Liver (tissue), 3 donors: ENCODE measurements around the gene TIAM2.

Experiments
- GABPA ChIP-seq, 2 donors: IDR thresholded peaks in 1 of 2; conservative IDR thresholded peaks in 1 of 2; 2 replicates each; pipeline ENCODE4 v1.6.1; 2016; ENCODE audit warnings: antibody characterized with exemption in 2 of 2, mild to moderate bottlenecking in 1 of 2, moderate library complexity in 1 of 2
- HNF4A ChIP-seq, 2 donors: conservative IDR thresholded peaks; 2 replicates each; pipeline ENCODE4 v1.6.1; 2016; ENCODE audit warnings: antibody characterized with exemption in 2 of 2, mild to moderate bottlenecking in 2 of 2
- JUND ChIP-seq, 2 donors: IDR thresholded peaks; 2 replicates each; pipeline ENCODE4 v1.6.1; 2016; ENCODE audit warnings: antibody characterized with exemption in 2 of 2
- RAD21 ChIP-seq, 2 donors: IDR thresholded peaks; 2 replicates each; pipeline ENCODE4 v1.6.1; 2016; ENCODE audit warnings: antibody characterized with exemption in 2 of 2, mild to moderate bottlenecking in 2 of 2
- SP1 ChIP-seq: IDR thresholded peaks from 2 replicates; pipeline ENCODE4 v1.6.1; 2018; ENCODE audit warnings: antibody characterized with exemption, mild to moderate bottlenecking
- TAF1 ChIP-seq: conservative IDR thresholded peaks from 2 replicates; pipeline ENCODE4 v1.6.1; 2016; ENCODE audit warnings: antibody characterized with exemption, mild to moderate bottlenecking
- TF ChIP-seq, protein P1 (sequence below): fragments of 150-350 bp; IDR thresholded peaks from 2 replicates; pipeline ENCODE4 v1.5.1; 2017; ENCODE audit warnings: improper control_type of control experiment, low read depth, low read length; ENCODE audit not compliant: missing input control
- TF ChIP-seq, protein P2 (sequence below): IDR thresholded peaks from 2 replicates; pipeline ENCODE4 v1.6.1; 2016; ENCODE audit warnings: antibody characterized with exemption
- TF ChIP-seq, protein P3 (sequence below): IDR thresholded peaks from 2 replicates; pipeline ENCODE4 v1.6.1; 2016; ENCODE audit warnings: antibody characterized with exemption
- TF ChIP-seq, protein P4 (sequence below): IDR thresholded peaks from 2 replicates; pipeline ENCODE4 v1.6.1; 2016; ENCODE audit warnings: antibody characterized with exemption, mild to moderate bottlenecking
- donor health status: healthy.
- donor health status: healthy.

DNA sequence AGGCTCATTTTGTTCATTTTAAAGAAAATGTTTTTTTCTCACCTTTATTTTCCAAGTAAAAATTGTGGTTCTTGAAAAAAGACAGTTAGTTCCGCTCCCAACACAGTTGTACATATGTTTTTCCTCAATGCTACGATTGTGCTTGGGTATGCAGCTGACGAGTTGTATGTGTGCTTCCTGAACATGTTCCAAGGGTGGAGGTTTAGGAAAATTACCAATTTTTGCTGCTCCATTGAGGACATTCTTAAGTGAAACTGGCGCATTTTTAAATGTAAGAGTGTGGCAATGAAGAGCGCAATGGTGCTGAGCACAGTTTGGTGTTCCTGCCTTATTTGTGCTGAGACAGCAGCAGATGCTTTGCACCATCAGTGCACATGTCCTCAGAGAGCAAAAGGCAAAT lies 198.4 kb downstream of the TIAM2 start:
- TF ChIP-seq, protein P1, sequence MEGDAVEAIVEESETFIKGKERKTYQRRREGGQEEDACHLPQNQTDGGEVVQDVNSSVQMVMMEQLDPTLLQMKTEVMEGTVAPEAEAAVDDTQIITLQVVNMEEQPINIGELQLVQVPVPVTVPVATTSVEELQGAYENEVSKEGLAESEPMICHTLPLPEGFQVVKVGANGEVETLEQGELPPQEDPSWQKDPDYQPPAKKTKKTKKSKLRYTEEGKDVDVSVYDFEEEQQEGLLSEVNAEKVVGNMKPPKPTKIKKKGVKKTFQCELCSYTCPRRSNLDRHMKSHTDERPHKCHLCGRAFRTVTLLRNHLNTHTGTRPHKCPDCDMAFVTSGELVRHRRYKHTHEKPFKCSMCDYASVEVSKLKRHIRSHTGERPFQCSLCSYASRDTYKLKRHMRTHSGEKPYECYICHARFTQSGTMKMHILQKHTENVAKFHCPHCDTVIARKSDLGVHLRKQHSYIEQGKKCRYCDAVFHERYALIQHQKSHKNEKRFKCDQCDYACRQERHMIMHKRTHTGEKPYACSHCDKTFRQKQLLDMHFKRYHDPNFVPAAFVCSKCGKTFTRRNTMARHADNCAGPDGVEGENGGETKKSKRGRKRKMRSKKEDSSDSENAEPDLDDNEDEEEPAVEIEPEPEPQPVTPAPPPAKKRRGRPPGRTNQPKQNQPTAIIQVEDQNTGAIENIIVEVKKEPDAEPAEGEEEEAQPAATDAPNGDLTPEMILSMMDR: no peak
- TF ChIP-seq HNF4A (conservative IDR thresholded peaks at IDR 0.05) (no peak), RAD21 (IDR thresholded peaks at IDR 0.05) (no peak), GABPA (IDR thresholded peaks at IDR 0.05 in 1 of 2, conservative IDR thresholded peaks at IDR 0.05 in 1 of 2) (no peak), SP1 (no peak), TAF1 (no peak), JUND (IDR thresholded peaks at IDR 0.05) (no peak)
- TF ChIP-seq, protein P2, sequence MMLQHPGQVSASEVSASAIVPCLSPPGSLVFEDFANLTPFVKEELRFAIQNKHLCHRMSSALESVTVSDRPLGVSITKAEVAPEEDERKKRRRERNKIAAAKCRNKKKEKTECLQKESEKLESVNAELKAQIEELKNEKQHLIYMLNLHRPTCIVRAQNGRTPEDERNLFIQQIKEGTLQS: no peak
- TF ChIP-seq, protein P3, sequence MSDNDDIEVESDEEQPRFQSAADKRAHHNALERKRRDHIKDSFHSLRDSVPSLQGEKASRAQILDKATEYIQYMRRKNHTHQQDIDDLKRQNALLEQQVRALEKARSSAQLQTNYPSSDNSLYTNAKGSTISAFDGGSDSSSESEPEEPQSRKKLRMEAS: no peak
- TF ChIP-seq, protein P4, sequence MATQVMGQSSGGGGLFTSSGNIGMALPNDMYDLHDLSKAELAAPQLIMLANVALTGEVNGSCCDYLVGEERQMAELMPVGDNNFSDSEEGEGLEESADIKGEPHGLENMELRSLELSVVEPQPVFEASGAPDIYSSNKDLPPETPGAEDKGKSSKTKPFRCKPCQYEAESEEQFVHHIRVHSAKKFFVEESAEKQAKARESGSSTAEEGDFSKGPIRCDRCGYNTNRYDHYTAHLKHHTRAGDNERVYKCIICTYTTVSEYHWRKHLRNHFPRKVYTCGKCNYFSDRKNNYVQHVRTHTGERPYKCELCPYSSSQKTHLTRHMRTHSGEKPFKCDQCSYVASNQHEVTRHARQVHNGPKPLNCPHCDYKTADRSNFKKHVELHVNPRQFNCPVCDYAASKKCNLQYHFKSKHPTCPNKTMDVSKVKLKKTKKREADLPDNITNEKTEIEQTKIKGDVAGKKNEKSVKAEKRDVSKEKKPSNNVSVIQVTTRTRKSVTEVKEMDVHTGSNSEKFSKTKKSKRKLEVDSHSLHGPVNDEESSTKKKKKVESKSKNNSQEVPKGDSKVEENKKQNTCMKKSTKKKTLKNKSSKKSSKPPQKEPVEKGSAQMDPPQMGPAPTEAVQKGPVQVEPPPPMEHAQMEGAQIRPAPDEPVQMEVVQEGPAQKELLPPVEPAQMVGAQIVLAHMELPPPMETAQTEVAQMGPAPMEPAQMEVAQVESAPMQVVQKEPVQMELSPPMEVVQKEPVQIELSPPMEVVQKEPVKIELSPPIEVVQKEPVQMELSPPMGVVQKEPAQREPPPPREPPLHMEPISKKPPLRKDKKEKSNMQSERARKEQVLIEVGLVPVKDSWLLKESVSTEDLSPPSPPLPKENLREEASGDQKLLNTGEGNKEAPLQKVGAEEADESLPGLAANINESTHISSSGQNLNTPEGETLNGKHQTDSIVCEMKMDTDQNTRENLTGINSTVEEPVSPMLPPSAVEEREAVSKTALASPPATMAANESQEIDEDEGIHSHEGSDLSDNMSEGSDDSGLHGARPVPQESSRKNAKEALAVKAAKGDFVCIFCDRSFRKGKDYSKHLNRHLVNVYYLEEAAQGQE: no peak
